Keratinocyte (primary cell): Measurements from ENCODE around the gene DPYD. TPM values are rescaled to one million over a fixed set of nuclear protein-coding genes. Genes with fewer than 3 reads are reported as not detected.

Experiments used
- DNase-seq: peaks from one replicate; pipeline ENCODE4 v3.0.0-alpha.2; 2011; ENCODE audit warnings: low read depth, missing footprints, low spot score
- FAIRE-seq: peaks from 2 replicates; lab custom pipeline; 2011; peaks lifted over from hg19 to GRCh38; lab: Jason Lieb, UNC
- H2AFZ ChIP-seq: 2 replicates; pipeline ENCODE4 v1.6.0; 2012; ENCODE audit warnings: low read length, control low read depth, inconsistent platforms; ENCODE audit not compliant: control insufficient read depth
- H3K27ac ChIP-seq: 2 replicates; pipeline ENCODE4 v1.5.1; 2011; ENCODE audit warnings: low read length; ENCODE audit not compliant: control insufficient read depth, insufficient read depth
- H3K27me3 ChIP-seq: 3 replicates; pipeline ENCODE4 v1.6.0; 2011; ENCODE audit warnings: low read length; ENCODE audit not compliant: control insufficient read depth, insufficient read depth; ENCODE audit errors: extremely low read depth
- H3K36me3 ChIP-seq, 2 experiments: 2 replicates in 1 of 2; 3 replicates in 1 of 2; pipeline ENCODE4 v1.5.1; 2011; ENCODE audit warnings: low read length in 2 of 2, mild to moderate bottlenecking in 1 of 2; ENCODE audit not compliant: control insufficient read depth in 2 of 2, insufficient read depth in 2 of 2; ENCODE audit errors: extremely low read depth in 1 of 2
- H3K4me1 ChIP-seq: 3 replicates; pipeline ENCODE4 v1.5.1; 2011; ENCODE audit warnings: low read length; ENCODE audit not compliant: control insufficient read depth, insufficient read depth; ENCODE audit errors: extremely low read depth
- H3K4me2 ChIP-seq: 3 replicates; pipeline ENCODE4 v1.6.0; 2011; ENCODE audit warnings: low read depth, low read length; ENCODE audit not compliant: control insufficient read depth, insufficient read depth; ENCODE audit errors: extremely low read depth
- H3K4me3 ChIP-seq, 3 experiments: fragments of 200-600 bp in 1 of 3; sonication (generic) in 1 of 3; 2 replicates in 2 of 3; 3 replicates in 1 of 3; pipeline ENCODE4 v1.5.1; 2011 to 2016; ENCODE audit warnings: low read length in 3 of 3, mild to moderate bottlenecking in 3 of 3, control low read depth in 2 of 3, inconsistent platforms in 1 of 3, low read depth in 1 of 3, mixed read lengths in 1 of 3, mixed run types in 1 of 3, moderate library complexity in 1 of 3; ENCODE audit not compliant: control insufficient read depth in 2 of 3, insufficient read depth in 2 of 3; ENCODE audit errors: extremely low read depth in 1 of 3
- H3K79me2 ChIP-seq: 2 replicates; pipeline ENCODE4 v1.6.0; 2012; ENCODE audit warnings: low read length; ENCODE audit not compliant: control insufficient read depth, insufficient read depth
- H3K9ac ChIP-seq: 3 replicates; pipeline ENCODE4 v1.6.0; 2011; ENCODE audit warnings: low read length; ENCODE audit not compliant: control insufficient read depth, insufficient read depth; ENCODE audit errors: extremely low read depth
- H3K9me1 ChIP-seq: 3 replicates; pipeline ENCODE4 v1.6.0; 2011; ENCODE audit warnings: low read length; ENCODE audit not compliant: control insufficient read depth, insufficient read depth; ENCODE audit errors: extremely low read depth
- H3K9me3 ChIP-seq: 2 replicates; pipeline ENCODE4 v1.5.1; 2012; ENCODE audit warnings: low read depth, low read length; ENCODE audit not compliant: control insufficient read depth
- H4K20me1 ChIP-seq: 3 replicates; pipeline ENCODE4 v1.6.0; 2011; ENCODE audit warnings: low read length; ENCODE audit not compliant: control insufficient read depth, insufficient read depth; ENCODE audit errors: extremely low read depth
- CTCF ChIP-seq, 3 experiments: IDR thresholded peaks in 1 of 3; conservative IDR thresholded peaks in 1 of 3; optimal IDR thresholded peaks in 1 of 3; 2 replicates in 2 of 3; 3 replicates in 1 of 3; pipeline versions ENCODE3 to v1.5.1; 2011; ENCODE audit warnings: low read length in 3 of 3, mild to moderate bottlenecking in 3 of 3, moderate library complexity in 2 of 3, control low read depth in 1 of 3, inconsistent platforms in 1 of 3; ENCODE audit not compliant: insufficient read depth in 2 of 3; ENCODE audit errors: extremely low read depth in 1 of 3
- EZH2 ChIP-seq: IDR thresholded peaks from one replicate; pipeline ENCODE4 v1.6.1; 2012; ENCODE audit warnings: inconsistent platforms, mild to moderate bottlenecking, low read length, moderate library complexity
- dilution Hi-C: fragments of 300-500 bp; cut with MboI; formaldehyde crosslinking; loops from one replicate; pipeline ENCODE4 v1.7.0; 2020; ENCODE audit warnings: low sequenced_read_pairs; ENCODE audit not compliant: extremely low pct_ligation_motif_present
- polyA plus RNA-seq, 5 experiments: library from polyadenylated mRNA; depleted of rRNA in 3 of 5; stranded (reverse) in 3 of 5; stranded (forward) in 1 of 5; unstranded in 1 of 5; fragments of >200 nt; gene quantifications; 1 replicate in 1 of 5; 2 replicates in 3 of 5; 3 replicates in 1 of 5; pipeline versions ENCODE4 v1.2.1 to v1.2.3, GENCODE V29; 2011 to 2012; ENCODE audit warnings: missing spikeins in 2 of 5, low read depth in 1 of 5, low replicate concordance in 1 of 5

The DPYD gene
- polyA plus RNA-seq, 1 donor (not counting 4 experiments of a cell fraction or from before 2014, with no cell fraction given) = 1.9 TPM

- no peak overlapping the region for H3K4me2 ChIP-seq
- no peaks in the 10 kb centered on the region for H3K79me2 ChIP-seq
- H4K20me1 ChIP-seq = no peaks in the 10 kb centered on the region
- no peak overlapping the region for H3K4me3 ChIP-seq
- TF ChIP-seq EZH2 = no peak
- H3K27ac ChIP-seq = no peak overlapping the region
- H3K4me1 ChIP-seq = no peaks in the 10 kb centered on the region
- H3K36me3 ChIP-seq = no peaks in the 10 kb centered on the region
- H3K27me3 ChIP-seq = no peaks in the 10 kb centered on the region
- H2AFZ ChIP-seq = no peak overlapping the region
- DNase-seq = no peak
- H3K9me1 ChIP-seq = no peaks in the 10 kb centered on the region
- dilution Hi-C loops = no loop called here
- no peak for FAIRE-seq
- H3K9me3 ChIP-seq = no peaks in the 10 kb centered on the region
- H3K9ac ChIP-seq = no peak overlapping the region
Observed at GRCh38 chr1:97567000-97567749, 353.7 kb downstream of the DPYD start.

- no peaks in the 10 kb centered on the region for H3K9me1 ChIP-seq
- H4K20me1 ChIP-seq = no peaks in the 10 kb centered on the region
- no peak overlapping the region for H3K4me3 ChIP-seq
- TF ChIP-seq CTCF (optimal IDR thresholded peaks at IDR 0.05 in 1 of 3, IDR thresholded peaks at IDR 0.05 in 1 of 3, conservative IDR thresholded peaks at IDR 0.05 in 1 of 3; ENCODE audit: extremely low read depth in 1 of 3, insufficient read depth in 2 of 3, low read length in 3 of 3) (no peak), EZH2 (no peak)
- H3K9ac ChIP-seq = no peak overlapping the region
- no peak overlapping the region for H2AFZ ChIP-seq
- no peaks in the 10 kb centered on the region for H3K9me3 ChIP-seq
- no peaks in the 10 kb centered on the region for H3K4me1 ChIP-seq
- no peak overlapping the region for H3K4me2 ChIP-seq
- no peak overlapping the region for H3K27ac ChIP-seq
- H3K27me3 ChIP-seq = no peaks in the 10 kb centered on the region
- no peaks in the 10 kb centered on the region for H3K36me3 ChIP-seq
- dilution Hi-C loops = no loop called here
- no peak for FAIRE-seq
- no peaks in the 10 kb centered on the region for H3K79me2 ChIP-seq
- no peak for DNase-seq
Observed at GRCh38 chr1:97565886-97566285, 354.9 kb downstream of the DPYD start.
